ENCODE measurements around the gene TBX10.
A peak's percentile ranks its signal among the peaks of the same experiment; 100 is the strongest.

Gene TBX10

DNA sequence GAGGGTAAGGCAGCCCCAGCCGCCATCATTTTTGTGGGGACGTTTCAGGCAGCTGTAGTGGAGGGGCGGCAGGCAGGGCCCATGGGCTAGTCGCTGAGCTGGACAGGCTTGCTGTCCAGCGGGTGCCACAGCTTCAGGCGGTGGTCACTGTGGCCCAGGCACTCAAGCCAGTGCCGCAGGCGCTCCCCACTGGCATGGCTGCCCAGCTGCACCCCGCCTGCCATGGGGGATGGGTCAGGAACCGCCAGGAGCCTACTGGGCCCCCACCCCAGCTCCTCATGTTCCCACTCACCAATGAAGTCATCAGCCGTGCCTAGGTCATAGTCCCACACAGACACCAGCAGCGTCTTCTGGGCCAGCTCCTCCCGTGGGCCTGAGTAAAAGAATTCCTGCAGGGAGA lies 26.8 kb downstream of the TBX10 start:
- TF ChIP-seq TAF1 (IDR thresholded peaks at IDR 0.05; ENCODE audit: borderline replicate concordance, low read depth, low read length) (no peak), POLR2A (IDR thresholded peaks at IDR 0.05; ENCODE audit: low read depth, low read length) (no peak), POLR2AphosphoS5 (IDR thresholded peaks at IDR 0.05; ENCODE audit: low read depth, low read length) (no peak)
- FAIRE-seq = no peak
- no peak for DNase-seq (ENCODE audit: insufficient read length)

DNA sequence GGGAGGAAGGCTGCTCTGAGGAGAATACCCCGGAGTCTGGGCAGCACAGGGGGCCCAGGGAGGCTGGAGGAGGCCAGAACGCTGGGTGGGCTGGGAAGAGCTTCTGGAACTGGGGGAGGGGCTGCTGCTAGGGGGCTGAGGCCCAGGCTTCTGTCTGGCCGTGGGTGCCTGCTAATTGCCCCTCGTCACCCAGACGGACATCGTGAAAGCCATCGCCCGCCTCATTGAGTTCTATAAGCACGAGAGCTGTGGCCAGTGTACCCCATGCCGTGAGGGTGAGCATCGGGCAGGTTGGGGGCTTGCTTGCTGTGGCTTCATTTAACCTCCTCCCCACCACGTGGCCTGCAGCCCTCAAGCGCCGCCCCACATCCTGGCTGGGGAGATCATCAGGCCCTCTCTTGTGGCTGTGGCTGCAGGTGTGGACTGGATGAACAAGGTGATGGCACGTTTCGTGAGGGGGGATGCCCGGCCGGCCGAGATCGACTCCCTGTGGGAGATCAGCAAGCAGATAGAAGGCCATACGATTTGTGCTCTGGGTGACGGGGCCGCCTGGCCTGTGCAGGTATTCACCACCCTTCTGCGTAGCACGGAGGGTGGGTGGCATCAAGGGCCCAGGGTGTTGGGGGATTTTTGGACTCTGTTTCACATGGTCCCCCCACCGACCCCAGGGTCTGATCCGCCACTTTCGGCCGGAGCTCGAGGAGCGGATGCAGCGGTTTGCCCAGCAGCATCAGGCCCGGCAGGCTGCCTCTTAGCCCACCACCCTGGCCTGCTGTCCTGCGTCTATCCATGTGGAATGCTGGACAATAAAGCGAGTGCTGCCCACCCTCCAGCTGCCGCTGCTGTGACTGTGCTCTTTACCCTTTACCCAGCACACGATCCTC lies 27.6 kb downstream of the TBX10 start:
- DNase-seq (ENCODE audit: insufficient read length) (no peak), FAIRE-seq (no peak)
- no peak for TF ChIP-seq POLR2AphosphoS5 (IDR thresholded peaks at IDR 0.05; ENCODE audit: low read depth, low read length)
- no peak for TF ChIP-seq POLR2A (IDR thresholded peaks at IDR 0.05; ENCODE audit: low read depth, low read length)
- no peak for TF ChIP-seq TAF1 (IDR thresholded peaks at IDR 0.05; ENCODE audit: borderline replicate concordance, low read depth, low read length)

DNA sequence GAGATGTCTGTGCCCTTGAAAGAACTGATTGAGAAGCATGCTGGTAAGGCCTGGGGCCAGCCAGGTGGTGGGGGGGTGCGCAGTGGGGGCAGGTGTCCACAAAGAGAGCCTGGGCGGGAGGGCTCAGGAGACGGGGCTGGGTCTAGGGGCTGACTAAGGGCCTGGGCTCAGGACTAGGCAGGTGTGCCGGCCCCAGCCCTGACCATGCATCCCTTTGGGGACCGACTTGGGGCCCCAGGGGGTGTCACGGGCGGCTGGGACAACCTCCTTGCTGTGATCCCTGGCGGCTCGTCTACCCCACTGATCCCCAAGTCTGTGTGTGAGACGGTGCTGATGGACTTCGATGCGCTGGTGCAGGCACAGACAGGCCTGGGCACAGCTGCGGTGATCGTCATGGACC lies 28.4 kb downstream of the TBX10 start:
- TF ChIP-seq TAF1 (IDR thresholded peaks at IDR 0.05; ENCODE audit: borderline replicate concordance, low read depth, low read length) (no peak), POLR2A (IDR thresholded peaks at IDR 0.05; ENCODE audit: low read depth, low read length) (no peak), POLR2AphosphoS5 (IDR thresholded peaks at IDR 0.05; ENCODE audit: low read depth, low read length) (no peak)
- FAIRE-seq (no peak), DNase-seq (ENCODE audit: insufficient read length) (no peak)

DNA sequence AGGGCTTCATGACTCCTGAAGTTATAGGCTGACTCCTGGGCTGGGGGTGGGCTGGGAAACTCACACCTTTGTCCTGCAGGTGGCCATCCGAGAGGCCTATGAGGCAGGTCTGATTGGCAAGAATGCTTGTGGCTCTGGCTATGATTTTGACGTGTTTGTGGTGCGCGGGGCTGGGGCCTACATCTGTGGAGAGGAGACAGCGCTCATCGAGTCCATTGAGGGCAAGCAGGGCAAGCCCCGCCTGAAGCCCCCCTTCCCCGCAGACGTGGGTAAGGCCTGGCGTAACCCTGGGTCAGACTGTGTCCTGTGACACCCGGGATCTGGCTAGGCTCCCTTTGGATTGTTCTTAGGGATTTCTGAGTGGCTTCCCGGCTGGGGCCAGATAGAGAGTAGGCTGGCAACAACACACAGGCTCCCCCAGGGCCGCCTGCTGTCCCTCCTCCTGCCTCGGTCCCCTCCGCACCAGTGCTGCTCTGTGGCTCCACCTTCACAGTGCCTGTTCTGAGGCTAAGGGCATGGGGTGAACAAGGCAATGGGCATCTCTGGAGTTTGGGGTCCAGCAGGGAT lies 29.2 kb downstream of the TBX10 start:
- FAIRE-seq = no peak
- TF ChIP-seq TAF1 (IDR thresholded peaks at IDR 0.05; ENCODE audit: borderline replicate concordance, low read depth, low read length) (no peak), POLR2AphosphoS5 (IDR thresholded peaks at IDR 0.05; ENCODE audit: low read depth, low read length) (no peak), POLR2A (IDR thresholded peaks at IDR 0.05; ENCODE audit: low read depth, low read length) (no peak)
- no peak for DNase-seq (ENCODE audit: insufficient read length)

DNA sequence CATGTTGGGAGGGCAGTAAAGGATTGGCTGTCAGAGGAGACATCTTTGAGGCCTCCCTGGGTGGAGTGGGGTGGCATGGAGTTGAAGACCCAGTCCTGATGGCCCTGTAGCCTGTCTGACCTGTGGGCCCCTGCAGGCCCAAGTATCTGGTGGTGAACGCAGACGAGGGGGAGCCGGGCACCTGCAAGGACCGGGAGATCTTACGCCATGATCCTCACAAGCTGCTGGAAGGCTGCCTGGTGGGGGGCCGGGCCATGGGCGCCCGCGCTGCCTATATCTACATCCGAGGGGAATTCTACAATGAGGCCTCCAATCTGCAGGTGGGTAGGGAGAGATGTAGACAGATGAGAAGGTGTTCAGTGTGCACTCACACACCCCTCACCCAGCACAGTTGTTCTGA lies 30.2 kb downstream of the TBX10 start:
- FAIRE-seq = no peak
- no peak for DNase-seq (ENCODE audit: insufficient read length)
- TF ChIP-seq POLR2A (IDR thresholded peaks at IDR 0.05; ENCODE audit: low read depth, low read length) (no peak), TAF1 (IDR thresholded peaks at IDR 0.05; ENCODE audit: borderline replicate concordance, low read depth, low read length) (no peak), POLR2AphosphoS5 (IDR thresholded peaks at IDR 0.05; ENCODE audit: low read depth, low read length) (no peak)

DNA sequence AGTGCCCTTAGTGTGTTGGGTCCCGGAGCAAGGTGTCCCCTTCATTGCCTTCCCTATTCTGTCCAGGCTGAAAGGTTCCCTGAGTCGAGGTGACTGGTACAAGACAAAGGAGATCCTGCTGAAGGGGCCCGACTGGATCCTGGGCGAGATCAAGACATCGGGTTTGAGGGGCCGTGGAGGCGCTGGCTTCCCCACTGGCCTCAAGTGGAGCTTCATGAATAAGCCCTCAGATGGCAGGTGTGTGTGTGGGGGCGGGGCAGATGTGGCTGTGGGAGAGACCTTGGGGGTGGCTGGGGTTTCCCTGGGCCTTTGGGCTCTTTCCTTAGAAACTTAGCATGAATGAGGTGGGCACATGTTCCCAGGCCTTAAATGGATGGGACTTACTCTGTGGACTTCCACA lies 31.1 kb downstream of the TBX10 start:
- no peak for TF ChIP-seq POLR2A (IDR thresholded peaks at IDR 0.05; ENCODE audit: low read depth, low read length)
- TF ChIP-seq TAF1 (IDR thresholded peaks at IDR 0.05; ENCODE audit: borderline replicate concordance, low read depth, low read length) = no peak
- no peak for TF ChIP-seq POLR2AphosphoS5 (IDR thresholded peaks at IDR 0.05; ENCODE audit: low read depth, low read length)
- no peak for FAIRE-seq
- DNase-seq (ENCODE audit: insufficient read length) = no peak

DNA sequence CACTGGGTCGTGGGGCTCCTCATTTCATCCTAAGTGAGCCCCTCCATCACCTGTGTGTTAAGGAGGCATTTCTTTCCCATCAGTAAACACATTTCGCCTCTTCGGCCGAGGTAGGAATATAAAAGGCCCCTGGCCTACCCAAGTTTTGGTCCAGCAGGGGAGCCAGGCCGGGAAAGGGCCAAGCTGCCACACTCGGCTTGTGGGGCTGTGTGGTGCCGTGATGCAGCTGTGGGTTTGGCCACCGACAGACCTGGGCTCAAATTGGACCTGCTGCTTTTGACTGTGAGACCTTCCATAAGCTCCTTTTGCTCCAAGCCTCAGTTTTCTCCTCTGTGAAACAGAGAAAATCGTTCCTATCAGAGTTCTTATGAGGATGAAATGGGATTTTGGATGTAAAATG lies 32.1 kb downstream of the TBX10 start:
- FAIRE-seq (no peak), DNase-seq (ENCODE audit: insufficient read length) (no peak)
- TF ChIP-seq TAF1 (IDR thresholded peaks at IDR 0.05; ENCODE audit: borderline replicate concordance, low read depth, low read length) (no peak), POLR2AphosphoS5 (IDR thresholded peaks at IDR 0.05; ENCODE audit: low read depth, low read length) (no peak), POLR2A (IDR thresholded peaks at IDR 0.05; ENCODE audit: low read depth, low read length) (no peak)

DNA sequence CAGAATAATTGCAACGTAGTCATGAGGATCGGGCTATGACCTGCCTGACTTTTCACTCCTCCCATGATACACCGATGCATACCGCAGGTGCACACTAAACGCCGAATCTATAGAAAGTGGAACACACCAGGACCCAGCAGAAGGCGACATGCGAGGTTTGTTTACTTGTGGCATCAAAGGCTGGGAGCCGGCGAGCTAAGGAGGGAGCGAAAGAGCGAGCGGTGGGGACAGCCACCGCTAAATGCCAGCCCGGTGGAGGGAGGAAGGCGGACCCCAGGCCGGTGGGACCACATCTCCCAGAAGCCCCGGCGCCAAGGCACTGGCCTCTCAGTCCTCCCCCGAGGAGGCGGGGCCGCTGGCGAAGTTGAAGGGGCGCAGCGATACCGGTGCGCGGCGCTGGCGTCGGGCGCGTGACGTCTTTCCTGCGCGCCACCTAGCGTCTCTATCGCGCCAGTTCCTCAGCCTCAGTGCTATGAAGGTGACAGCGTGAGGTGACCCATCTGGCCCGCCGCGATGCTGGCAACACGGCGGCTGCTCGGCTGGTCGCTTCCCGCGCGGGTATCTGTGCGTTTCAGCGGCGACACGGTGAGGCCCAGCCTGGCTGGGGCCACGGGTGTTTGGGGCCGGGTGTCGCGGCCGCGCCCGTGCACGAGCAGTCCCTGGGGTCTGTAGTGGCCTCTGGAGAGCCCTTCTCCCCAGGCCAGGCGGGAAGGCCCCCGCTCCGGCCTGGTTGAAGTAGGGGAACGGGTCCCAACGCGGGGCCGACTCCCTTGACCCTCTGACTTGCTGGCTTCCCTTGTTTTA lies 32.9 kb downstream of the TBX10 start, which contains the start of gene NDUFV1:
TSS of gene NDUFV1 (plus strand) at position 445 of the 804 bp plus-strand sequence. CDS start at position 514, 69 bp downstream.
- DNase-seq (ENCODE audit: insufficient read length) (peak; percentile 84), FAIRE-seq (peak; percentile 100)
- TF ChIP-seq POLR2A (IDR thresholded peaks at IDR 0.05; ENCODE audit: low read depth, low read length) = peak; percentile 90
- TF ChIP-seq TAF1 (IDR thresholded peaks at IDR 0.05; ENCODE audit: borderline replicate concordance, low read depth, low read length) = peak; percentile 70; the same call in 1 of the 2 replicates
- TF ChIP-seq POLR2AphosphoS5 (IDR thresholded peaks at IDR 0.05; ENCODE audit: low read depth, low read length) = peak; percentile 86

DNA sequence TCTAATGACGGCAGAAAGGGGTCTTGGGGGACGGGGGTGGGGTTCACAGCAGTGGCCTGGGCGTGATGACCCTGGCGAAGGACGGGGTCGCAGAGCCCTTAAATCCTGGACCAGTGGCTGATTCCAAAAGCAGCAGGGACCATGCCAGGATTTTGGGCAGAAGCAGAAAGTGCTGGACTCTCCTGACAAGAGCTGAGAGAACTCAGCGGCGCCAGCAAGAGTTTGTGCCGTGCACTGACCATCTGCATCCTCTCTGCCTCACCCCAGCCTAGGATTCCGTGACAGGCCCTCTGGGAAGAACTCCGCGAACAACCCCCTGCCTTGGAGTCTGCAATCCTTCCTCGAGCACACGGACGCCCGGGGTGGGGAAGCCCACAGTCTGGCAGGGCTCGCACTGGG lies 33.5 kb downstream of the TBX10 start:
- TF ChIP-seq POLR2A (IDR thresholded peaks at IDR 0.05; ENCODE audit: low read depth, low read length) = no peak
- TF ChIP-seq TAF1 (IDR thresholded peaks at IDR 0.05; ENCODE audit: borderline replicate concordance, low read depth, low read length) = no peak
- no peak for TF ChIP-seq POLR2AphosphoS5 (IDR thresholded peaks at IDR 0.05; ENCODE audit: low read depth, low read length)
- FAIRE-seq (no peak), DNase-seq (ENCODE audit: insufficient read length) (no peak)

DNA sequence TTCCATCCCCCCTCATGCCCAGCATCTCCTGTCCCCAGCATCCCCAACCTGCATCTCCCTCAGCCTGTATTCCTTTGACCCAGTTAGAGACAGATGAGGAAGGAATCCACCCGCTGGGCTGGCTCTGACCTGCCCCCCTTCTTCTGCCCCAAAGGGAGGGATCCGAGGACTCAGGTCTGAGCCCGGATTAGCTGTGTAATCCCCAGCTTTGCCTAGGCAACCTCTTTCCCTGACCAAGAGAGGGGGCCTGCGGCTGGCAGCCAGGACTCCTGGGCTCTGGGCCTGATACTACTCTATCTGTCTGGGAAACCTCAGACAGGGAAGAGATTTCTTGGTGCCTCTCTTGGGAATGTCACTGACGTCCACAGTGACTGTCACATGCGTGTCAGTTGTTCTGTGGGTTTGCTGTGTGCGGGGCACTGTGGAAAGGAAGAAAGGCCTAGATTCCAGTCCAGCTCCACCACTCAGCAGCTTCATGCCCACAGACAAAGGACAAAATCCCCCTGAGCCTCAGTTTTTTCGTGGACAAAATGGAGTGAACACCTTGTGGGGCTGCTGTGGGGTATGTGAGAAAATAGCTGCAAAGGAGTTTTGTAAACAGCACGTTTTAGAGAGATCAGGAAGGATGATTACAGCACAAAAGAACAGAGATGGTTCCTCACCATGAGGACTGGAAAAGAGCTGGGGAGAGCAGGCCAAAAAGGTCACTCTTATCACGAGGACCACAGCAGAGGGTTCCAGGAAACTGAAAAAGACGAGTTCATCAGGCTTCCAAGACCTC lies 34.1 kb downstream of the TBX10 start:
- DNase-seq (ENCODE audit: insufficient read length) = no peak
- no peak for FAIRE-seq
- TF ChIP-seq POLR2AphosphoS5 (IDR thresholded peaks at IDR 0.05; ENCODE audit: low read depth, low read length) = no peak
- TF ChIP-seq POLR2A (IDR thresholded peaks at IDR 0.05; ENCODE audit: low read depth, low read length) = no peak
- no peak for TF ChIP-seq TAF1 (IDR thresholded peaks at IDR 0.05; ENCODE audit: borderline replicate concordance, low read depth, low read length)
